Neuronal stem cell (in vitro differentiated cells): ENCODE data around the gene SMIM31.

Experiments used
- DNase-seq: peaks from one replicate; pipeline ENCODE4 v3.0.0-alpha.2; 2013; ENCODE audit warnings: low spot score
- H2AFZ ChIP-seq: one replicate; pipeline ENCODE4 v1.6.1; 2013; ENCODE audit warnings: mild to moderate bottlenecking, low read length, inconsistent platforms
- H2AK5ac ChIP-seq: 2 replicates; pipeline ENCODE4 v1.6.1; 2013; ENCODE audit warnings: low read depth, mild to moderate bottlenecking, inconsistent platforms, low read length, moderate library complexity, mixed read lengths
- H2BK120ac ChIP-seq: 2 replicates; pipeline ENCODE4 v1.6.1; 2013; ENCODE audit warnings: low read depth, mild to moderate bottlenecking, inconsistent platforms, low read length, moderate library complexity, mixed read lengths
- H2BK12ac ChIP-seq: one replicate; pipeline ENCODE4 v1.6.1; 2013; ENCODE audit warnings: low read length, inconsistent platforms
- H2BK15ac ChIP-seq: 2 replicates; pipeline ENCODE4 v1.6.1; 2013; ENCODE audit warnings: mild to moderate bottlenecking, low read length, inconsistent platforms, mixed read lengths
- H2BK5ac ChIP-seq: one replicate; pipeline ENCODE4 v1.6.1; 2013; ENCODE audit warnings: inconsistent platforms, mild to moderate bottlenecking, low read length, moderate library complexity
- H3K14ac ChIP-seq: one replicate; pipeline ENCODE4 v1.6.1; 2013; ENCODE audit warnings: low read length, inconsistent platforms
- H3K18ac ChIP-seq: 2 replicates; pipeline ENCODE4 v1.6.1; 2013; ENCODE audit warnings: low read length, inconsistent platforms
- H3K23ac ChIP-seq: 2 replicates; pipeline ENCODE4 v1.6.1; 2013; ENCODE audit warnings: low read depth, mild to moderate bottlenecking, mixed read lengths, low read length, inconsistent platforms; ENCODE audit not compliant: poor library complexity
- H3K27ac ChIP-seq: replicated peaks from 3 replicates; pipeline ENCODE4 v1.5.1; 2013; ENCODE audit warnings: low read length, inconsistent platforms
- H3K27me3 ChIP-seq, 3 experiments: 2 replicates each; pipeline ENCODE4 v1.6.1; 2013; ENCODE audit warnings: low read length in 3 of 3, mild to moderate bottlenecking in 2 of 3, inconsistent platforms in 1 of 3, low read depth in 1 of 3, mixed read lengths in 1 of 3, moderate library complexity in 1 of 3; ENCODE audit not compliant: control insufficient read depth in 3 of 3, insufficient read depth in 3 of 3
- H3K36me3 ChIP-seq, 2 donors: replicated peaks in 1 of 2; 2 replicates each; pipeline ENCODE4 v1.6.1; 2013; ENCODE audit warnings: low read length in 2 of 2; ENCODE audit not compliant: control insufficient read depth in 2 of 2, insufficient read depth in 2 of 2
- H3K4ac ChIP-seq: 2 replicates; pipeline ENCODE4 v1.6.1; 2013; ENCODE audit warnings: inconsistent platforms, mild to moderate bottlenecking, low read length, moderate library complexity
- H3K4me1 ChIP-seq, 2 donors: 1 replicate in 1 of 2; 2 replicates in 1 of 2; pipeline ENCODE4 v1.6.1; 2013; ENCODE audit warnings: low read length in 2 of 2, low read depth in 1 of 2; ENCODE audit not compliant: control insufficient read depth in 2 of 2, insufficient read depth in 1 of 2
- H3K4me2 ChIP-seq: one replicate; pipeline ENCODE4 v1.6.1; 2013; ENCODE audit warnings: mild to moderate bottlenecking, low read length, inconsistent platforms; ENCODE audit not compliant: insufficient read depth, poor library complexity, severe bottlenecking
- H3K4me3 ChIP-seq, 2 donors: 2 replicates each; pipeline ENCODE4 v1.5.1; 2013; ENCODE audit warnings: low read length in 2 of 2, mild to moderate bottlenecking in 2 of 2, inconsistent platforms in 1 of 2, moderate library complexity in 1 of 2
- H3K79me1 ChIP-seq: one replicate; pipeline ENCODE4 v1.6.1; 2013; ENCODE audit warnings: low read depth, mild to moderate bottlenecking, inconsistent platforms, low read length, moderate library complexity
- H3K9ac ChIP-seq: one replicate; pipeline ENCODE4 v1.6.1; 2013; ENCODE audit warnings: mild to moderate bottlenecking, low read depth, low read length, inconsistent platforms; ENCODE audit not compliant: poor library complexity
- H3K9me3 ChIP-seq, 2 donors: replicated peaks in 1 of 2; 2 replicates each; pipeline versions ENCODE3 to v1.6.1; 2013; ENCODE audit warnings: low read length in 2 of 2, mild to moderate bottlenecking in 2 of 2, inconsistent platforms in 1 of 2, low read depth in 1 of 2, mixed read lengths in 1 of 2, moderate library complexity in 1 of 2; ENCODE audit not compliant: control insufficient read depth in 2 of 2, insufficient read depth in 1 of 2
- H4K8ac ChIP-seq: one replicate; pipeline ENCODE4 v1.6.1; 2013; ENCODE audit warnings: low read depth, mild to moderate bottlenecking, inconsistent platforms, low read length, moderate library complexity
- H4K91ac ChIP-seq: one replicate; pipeline ENCODE4 v1.6.1; 2013; ENCODE audit warnings: low read length, low read depth, mild to moderate bottlenecking, inconsistent platforms; ENCODE audit not compliant: poor library complexity
- WGBS, 2 donors: extraction: QIAGEN DNeasy Blood & Tissue Kit; methylation state at CpG; one replicate each; pipeline ENCODE4 v1.1.7; 2013; ENCODE audit warnings: missing lambda C conversion rate in 2 of 2, mixed read lengths in 1 of 2; ENCODE audit not compliant: insufficient read length in 2 of 2, insufficient replicate concordance in 1 of 2; ENCODE audit errors: extremely low coverage in 2 of 2; 5-methylcytosine and 5-hydroxymethylcytosine counted together

The SMIM31 gene

DNA sequence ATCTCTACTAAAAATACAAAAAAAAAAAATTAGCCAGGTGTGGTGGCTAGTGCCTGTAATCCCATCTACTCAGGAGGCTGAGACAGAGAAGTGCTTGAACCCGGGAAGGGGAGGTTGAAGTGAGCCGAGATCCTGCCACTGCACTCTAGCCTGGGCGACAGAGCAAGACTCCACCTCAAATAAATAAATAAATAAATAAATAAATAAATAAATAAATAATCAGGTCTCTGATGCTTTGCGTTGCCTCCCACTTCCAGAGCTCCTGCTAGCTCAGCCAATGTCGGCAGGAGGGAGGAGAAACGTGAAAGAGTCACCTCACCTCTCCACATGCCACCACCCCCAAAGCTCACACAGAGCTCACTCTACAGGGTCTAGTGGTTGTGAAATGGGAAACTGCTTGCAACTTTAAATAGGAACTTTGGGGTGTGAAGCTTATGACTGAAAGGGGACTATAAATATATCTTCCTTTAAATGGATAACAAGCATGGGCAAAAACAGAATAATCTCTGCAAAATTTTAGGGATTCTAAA is 7.9 kb downstream of the SMIM31 start:
- H3K36me3 ChIP-seq, result no peaks in the 10 kb centered on the region
- H3K4me2 ChIP-seq, result no peak overlapping the region
- no peaks in the 10 kb centered on the region for H3K9me3 ChIP-seq
- WGBS, 2 donors, result no CpG with 5 or more reads among the region's 6 CpGs
- H3K27me3 ChIP-seq, result no peaks in the 10 kb centered on the region
- no peak overlapping the region for H3K4me3 ChIP-seq
- H3K27ac ChIP-seq, result no peak overlapping the region
- H3K14ac ChIP-seq, result no peak overlapping the region
- H3K4me1 ChIP-seq, result peaks cover 0 to 1% of the 10 kb centered on the region in 2 donors
- no peak overlapping the region for H3K9ac ChIP-seq
- DNase-seq, result no peak
- H3K79me1 ChIP-seq, result no peaks in the 10 kb centered on the region
- H4K8ac ChIP-seq, result no peak overlapping the region
- no peak overlapping the region for H2AK5ac ChIP-seq
- H2BK15ac ChIP-seq, result no peak overlapping the region
- H4K91ac ChIP-seq, result no peak overlapping the region
- no peak overlapping the region for H2BK5ac ChIP-seq
- H3K4ac ChIP-seq, result no peak overlapping the region
- no peak overlapping the region for H2AFZ ChIP-seq
- H2BK12ac ChIP-seq, result no peak overlapping the region
- H3K23ac ChIP-seq, result no peak overlapping the region
- no peak overlapping the region for H3K18ac ChIP-seq
- no peak overlapping the region for H2BK120ac ChIP-seq

DNA sequence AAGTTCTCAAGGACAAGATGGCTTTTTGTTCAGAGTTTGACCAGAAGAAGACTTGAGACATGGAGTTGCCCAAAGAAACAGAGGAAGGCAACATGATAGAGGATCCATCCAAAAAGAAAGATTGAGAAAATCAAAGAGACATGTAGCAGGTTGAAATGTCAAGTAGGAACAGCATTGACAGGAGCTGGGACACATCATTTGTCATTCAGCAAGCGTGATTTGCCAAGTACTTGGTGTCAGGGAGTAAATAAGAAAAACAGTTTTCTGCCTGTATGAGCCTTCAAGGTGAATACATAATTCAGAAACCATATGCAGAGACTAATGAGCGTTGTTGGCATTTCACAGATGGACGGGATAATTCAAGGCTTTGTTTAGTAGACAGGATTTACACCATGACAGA is 11.2 kb downstream of the SMIM31 start:
- no peak for DNase-seq
- no peak overlapping the region for H2AFZ ChIP-seq
- H4K91ac ChIP-seq, result no peak overlapping the region
- H3K27ac ChIP-seq, result no peak overlapping the region
- H2BK15ac ChIP-seq, result no peak overlapping the region
- H3K79me1 ChIP-seq, result no peaks in the 10 kb centered on the region
- no peaks in the 10 kb centered on the region for H3K9me3 ChIP-seq
- H2BK12ac ChIP-seq, result no peak overlapping the region
- H3K4me1 ChIP-seq, result peaks cover 0 to 1% of the 10 kb centered on the region in 2 donors
- no peak overlapping the region for H3K23ac ChIP-seq
- H2BK120ac ChIP-seq, result no peak overlapping the region
- H3K18ac ChIP-seq, result no peak overlapping the region
- H2BK5ac ChIP-seq, result no peak overlapping the region
- H3K4ac ChIP-seq, result no peak overlapping the region
- H3K9ac ChIP-seq, result no peak overlapping the region
- no peak overlapping the region for H3K4me3 ChIP-seq
- H3K27me3 ChIP-seq, result no peaks in the 10 kb centered on the region
- no peak overlapping the region for H4K8ac ChIP-seq
- no CpG with 5 or more reads among the region's 3 CpGs for WGBS, 2 donors
- no peaks in the 10 kb centered on the region for H3K36me3 ChIP-seq
- H3K4me2 ChIP-seq, result no peak overlapping the region
- no peak overlapping the region for H2AK5ac ChIP-seq
- H3K14ac ChIP-seq, result no peak overlapping the region

DNA sequence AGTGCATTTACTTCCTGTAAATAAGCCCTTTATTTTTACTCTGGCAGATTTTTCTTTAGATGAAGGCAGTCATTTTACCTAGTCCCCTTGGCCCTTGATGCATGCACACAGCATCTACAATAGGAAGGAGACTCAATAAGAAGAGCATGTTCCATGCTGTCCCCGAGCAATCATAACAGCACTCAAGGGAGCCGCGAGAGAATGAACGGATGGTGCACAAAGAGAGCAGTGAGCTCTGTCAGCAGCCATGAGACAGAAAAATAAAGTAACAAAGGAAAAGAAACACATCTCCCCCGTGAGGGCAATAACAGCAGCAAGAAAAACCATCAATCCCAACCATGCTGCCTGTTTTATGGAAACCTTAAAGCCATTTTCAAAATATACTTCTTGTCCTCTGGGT is 11.9 kb downstream of the SMIM31 start:
- Histone ChIP-seq H2BK120ac (no peak overlapping the region), H4K8ac (no peak overlapping the region), H2BK5ac (no peak overlapping the region), H3K9ac (no peak overlapping the region), H2BK15ac (no peak overlapping the region), H3K36me3 (no peaks in the 10 kb centered on the region), H3K79me1 (no peaks in the 10 kb centered on the region), H3K9me3 (no peaks in the 10 kb centered on the region), H3K4me3 (no peak overlapping the region), H4K91ac (no peak overlapping the region), H3K4me2 (no peak overlapping the region), H3K14ac (no peak overlapping the region), H3K18ac (no peak overlapping the region), H3K27ac (no peak overlapping the region), H3K4me1 (peaks cover 0 to 1% of the 10 kb centered on the region in 2 donors), H3K23ac (no peak overlapping the region), H3K27me3 (no peaks in the 10 kb centered on the region), H3K4ac (no peak overlapping the region), H2AFZ (no peak overlapping the region), H2BK12ac (no peak overlapping the region), H2AK5ac (no peak overlapping the region)
- DNase-seq, result no peak
- no CpG with 5 or more reads among the region's 5 CpGs for WGBS, 2 donors

DNA sequence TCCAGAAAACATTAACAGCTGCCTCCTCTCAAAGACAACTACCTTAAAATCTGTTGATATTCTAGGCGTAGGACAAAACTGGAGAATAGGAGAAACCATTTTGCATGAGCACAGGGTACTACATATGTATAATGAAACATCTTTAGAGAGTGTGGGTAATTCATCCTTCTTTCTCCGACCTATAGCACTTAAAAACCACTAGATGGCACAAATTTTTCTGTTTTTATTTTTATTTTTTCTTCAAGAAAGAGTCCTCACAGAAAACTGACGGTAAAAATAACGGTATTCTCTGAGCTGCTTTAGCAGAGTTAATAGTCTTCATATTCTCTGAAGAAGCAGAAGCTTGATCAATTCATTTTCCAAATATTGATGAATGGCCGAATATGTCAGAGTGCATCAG is 14.6 kb downstream of the SMIM31 start:
- Histone ChIP-seq H3K4me3 (no peak overlapping the region), H3K79me1 (no peaks in the 10 kb centered on the region), H3K9me3 (no peaks in the 10 kb centered on the region), H2AK5ac (no peak overlapping the region), H3K27ac (no peak overlapping the region), H3K14ac (no peak overlapping the region), H2AFZ (no peak overlapping the region), H2BK12ac (no peak overlapping the region), H2BK15ac (no peak overlapping the region), H3K18ac (no peak overlapping the region), H2BK120ac (no peak overlapping the region), H3K23ac (no peak overlapping the region), H3K9ac (no peak overlapping the region), H4K8ac (no peak overlapping the region), H2BK5ac (no peak overlapping the region), H3K4ac (no peak overlapping the region), H3K27me3 (no peaks in the 10 kb centered on the region), H3K4me1 (peaks cover 0 to 1% of the 10 kb centered on the region in 2 donors), H3K4me2 (no peak overlapping the region), H3K36me3 (no peaks in the 10 kb centered on the region), H4K91ac (no peak overlapping the region)
- no peak for DNase-seq
- no CpG with 5 or more reads among the region's 5 CpGs for WGBS, 2 donors
